HCEC 1CT (cell line): Measurements from ENCODE around the gene LRRK2.
A peak's percentile ranks its signal among the peaks of the same experiment; 100 is the strongest.
"Not testable (repeated sequence)": the region's sequence is repeated elsewhere in the genome, so short reads cannot be mapped to it uniquely, and the experiment has no call there.

ENCODE experiments used
- DNase-seq: peaks from one replicate; pipeline ENCODE4 v3.0.0-alpha.2; 2017

Gene LRRK2

DNA sequence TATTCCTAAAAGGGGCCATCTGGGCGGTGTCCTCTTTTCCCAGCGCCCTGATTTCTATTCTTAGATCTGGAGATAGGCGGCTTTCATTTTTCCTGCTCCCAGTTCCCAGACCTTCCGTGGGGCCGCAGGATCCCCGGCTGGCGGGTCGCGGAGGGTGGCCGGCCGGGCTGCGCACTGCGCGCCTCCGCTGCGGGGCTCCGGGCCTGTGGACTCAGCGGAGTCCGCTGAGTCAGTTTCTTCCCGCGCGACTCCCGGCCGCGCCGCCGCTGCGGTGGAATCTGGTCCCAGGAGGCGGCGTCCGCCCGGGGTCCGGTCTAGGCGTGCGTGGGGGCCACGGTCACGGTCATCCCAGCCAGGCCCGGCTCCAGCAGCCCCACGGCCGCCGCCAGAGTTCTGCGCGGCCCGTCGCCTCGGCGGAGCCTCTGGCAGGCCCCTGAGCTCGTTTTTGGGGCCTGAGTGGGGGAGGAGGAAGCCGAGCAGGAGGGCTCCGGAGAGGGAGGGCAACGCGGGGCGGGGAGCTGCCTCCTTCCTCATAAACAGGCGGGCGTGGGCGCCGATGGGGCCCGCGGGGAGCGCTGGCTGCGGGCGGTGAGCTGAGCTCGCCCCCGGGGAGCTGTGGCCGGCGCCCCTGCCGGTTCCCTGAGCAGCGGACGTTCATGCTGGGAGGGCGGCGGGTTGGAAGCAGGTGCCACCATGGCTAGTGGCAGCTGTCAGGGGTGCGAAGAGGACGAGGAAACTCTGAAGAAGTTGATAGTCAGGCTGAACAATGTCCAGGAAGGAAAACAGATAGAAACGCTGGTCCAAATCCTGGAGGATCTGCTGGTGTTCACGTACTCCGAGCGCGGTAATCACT is at the start of gene LRRK2:
Gene LRRK2 (plus strand): TSS at position 559 of the 853 bp plus-strand sequence. CDS start 135 bp downstream, at position 694.
- DNase-seq = peak; percentile 67

GRCh38 chr12:40175045-40175444 is 49.8 kb upstream of the LRRK2 start:
- DNase-seq = no peak

DNA sequence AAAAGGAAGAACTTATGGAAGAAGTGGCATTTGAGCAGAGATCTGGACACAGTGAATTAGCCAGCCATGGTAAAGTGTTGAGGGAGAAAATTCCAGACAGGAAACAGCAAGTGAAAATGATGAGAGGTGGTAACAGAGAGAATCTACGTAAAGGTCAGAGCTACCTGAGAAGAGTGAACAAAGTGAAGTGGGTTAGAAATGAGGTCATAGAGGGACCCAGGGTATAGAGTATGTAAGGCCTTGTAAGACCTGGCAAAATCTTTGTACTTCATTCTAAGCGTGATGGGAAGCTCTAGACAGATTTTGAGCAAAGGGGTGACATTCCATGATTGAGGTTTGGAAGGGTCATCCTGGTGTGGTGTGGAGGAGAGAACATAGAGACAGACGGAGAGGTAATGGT is 49.3 kb upstream of the LRRK2 start:
- DNase-seq = no peak

- DNase-seq = no peak
Observed at GRCh38 chr12:40178701-40179100, 46.1 kb upstream of the LRRK2 start.

GRCh38 chr12:40181490-40181889 is 43.3 kb upstream of the LRRK2 start:
- no peak for DNase-seq

GRCh38 chr12:40183715-40184114 is 41.1 kb upstream of the LRRK2 start:
- DNase-seq = no peak

- no peak for DNase-seq
Observed at GRCh38 chr12:40184493-40185302, 40.1 kb upstream of the LRRK2 start.

- DNase-seq = no peak
Observed at GRCh38 chr12:40185303-40185693, 39.5 kb upstream of the LRRK2 start.

- no peak for DNase-seq
Observed at GRCh38 chr12:40188558-40189320, 36.1 kb upstream of the LRRK2 start.

GRCh38 chr12:40192704-40193255 is 32.0 kb upstream of the LRRK2 start:
- no peak for DNase-seq

- no peak for DNase-seq
Observed at GRCh38 chr12:40194846-40195245, 30.0 kb upstream of the LRRK2 start.

- peak; percentile 8 for DNase-seq
Observed at GRCh38 chr12:40197590-40197989, 27.2 kb upstream of the LRRK2 start.

GRCh38 chr12:40198601-40199000 is 26.2 kb upstream of the LRRK2 start:
- peak; percentile 18 for DNase-seq

- no peak for DNase-seq
Observed at GRCh38 chr12:40202095-40203059, 22.4 kb upstream of the LRRK2 start.

DNA sequence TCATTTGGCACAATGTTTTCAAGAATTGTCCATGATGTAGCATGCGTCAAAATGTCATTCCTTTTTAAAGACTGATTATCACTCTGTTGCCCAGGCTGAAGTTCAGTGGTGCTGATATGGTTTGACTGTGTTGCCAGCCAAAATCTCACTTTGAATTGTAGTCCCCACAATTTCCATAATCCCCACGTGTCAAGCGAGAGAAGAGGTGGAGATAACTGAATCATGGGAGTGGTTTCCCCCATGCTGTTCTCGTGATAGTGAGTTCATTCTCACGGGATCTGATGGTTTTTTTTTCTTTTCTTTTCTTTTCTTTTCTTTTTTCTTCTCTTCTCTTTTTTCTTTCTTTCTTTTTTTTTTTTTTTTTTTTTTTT is 21.8 kb upstream of the LRRK2 start:
- DNase-seq = no peak

DNA sequence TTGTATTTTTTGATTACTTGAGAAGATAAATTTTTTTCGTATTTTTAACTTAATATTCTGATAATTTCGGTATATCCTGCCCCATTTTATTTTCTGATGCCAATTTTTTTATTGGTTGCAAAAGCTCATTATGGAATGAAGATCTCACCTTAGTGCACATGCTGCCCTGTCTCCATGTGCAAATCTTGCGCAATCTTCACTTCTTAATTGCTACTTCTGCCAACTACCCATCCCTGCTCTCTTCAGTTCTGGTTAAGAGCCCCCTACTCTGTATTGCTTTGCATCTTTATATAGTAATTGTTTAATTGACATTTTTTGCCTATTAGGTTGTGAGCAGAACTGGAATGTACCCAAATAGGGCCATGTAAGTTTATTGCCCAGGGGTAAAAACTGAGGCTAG is 20.5 kb upstream of the LRRK2 start:
- no peak for DNase-seq

- no peak for DNase-seq
Observed at GRCh38 chr12:40207551-40207950, 17.2 kb upstream of the LRRK2 start.

- no peak for DNase-seq
Observed at GRCh38 chr12:40208707-40209446, 15.9 kb upstream of the LRRK2 start.

GRCh38 chr12:40209886-40210285 is 14.9 kb upstream of the LRRK2 start:
- DNase-seq = no peak

DNA sequence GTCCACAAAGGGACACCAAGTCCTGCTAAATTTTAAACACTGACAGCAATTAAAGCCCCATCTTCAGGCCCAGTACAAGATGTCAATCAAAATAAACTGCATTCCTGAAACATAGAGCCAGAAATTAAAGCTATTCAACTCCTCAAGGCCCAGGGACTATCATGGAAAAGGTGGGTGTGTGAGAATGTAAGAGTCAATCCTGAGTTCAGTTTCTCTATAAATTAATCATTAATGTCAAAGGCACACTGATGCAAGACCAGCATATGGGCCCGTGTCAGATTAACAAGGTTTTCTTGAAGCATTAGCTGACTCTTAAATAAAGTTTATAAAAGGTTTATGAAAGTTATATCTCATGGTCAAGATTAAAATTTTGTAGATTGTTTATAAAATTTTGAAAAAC is 13.6 kb upstream of the LRRK2 start:
- not testable (repeated sequence) for DNase-seq

GRCh38 chr12:40212566-40212965 is 12.2 kb upstream of the LRRK2 start:
- DNase-seq = no peak
